22Rv1 (cell line): Measurements from ENCODE around the gene PTPRR.
A peak's percentile ranks its signal among the peaks of the same experiment; 100 is the strongest.

Experiments used
- H3K27ac ChIP-seq: fragments of 450-650 bp; 2 replicates; pipeline ENCODE4 v1.5.1; 2017
- CTCF ChIP-seq: fragments of 450-650 bp; IDR thresholded peaks from 2 replicates; pipeline ENCODE4 v1.5.1; 2017; ENCODE audit warnings: mild to moderate bottlenecking
- ZFX ChIP-seq: fragments of 450-650 bp; IDR thresholded peaks from 2 replicates; pipeline ENCODE4 v1.6.1; 2017; ENCODE audit warnings: antibody characterized with exemption, borderline replicate concordance

PTPRR gene

GRCh38 chr12:70721656-70722357, 198.7 kb downstream of the PTPRR start:
- no peak for TF ChIP-seq CTCF
- TF ChIP-seq ZFX = no peak
- no peak overlapping the region for H3K27ac ChIP-seq

- TF ChIP-seq CTCF = no peak
- no peak for TF ChIP-seq ZFX
- no peak overlapping the region for H3K27ac ChIP-seq
Measured at GRCh38 chr12:70721216-70721615, 199.3 kb downstream of the PTPRR start.

GRCh38 chr12:70719672-70720420, 200.7 kb downstream of the PTPRR start:
- H3K27ac ChIP-seq = peak overlapping the region; percentile 44
- TF ChIP-seq CTCF (peak; percentile 97), ZFX (no peak)

GRCh38 chr12:70719071-70719470, 201.5 kb downstream of the PTPRR start:
- TF ChIP-seq ZFX = no peak
- TF ChIP-seq CTCF = no peak
- peak overlapping the region; percentile 44 for H3K27ac ChIP-seq

GRCh38 chr12:70711831-70712230, 208.7 kb downstream of the PTPRR start:
- H3K27ac ChIP-seq = peak overlapping the region; percentile 93
- TF ChIP-seq ZFX = no peak
- TF ChIP-seq CTCF = no peak

- peak overlapping the region; percentile 93 for H3K27ac ChIP-seq
- no peak for TF ChIP-seq ZFX
- no peak for TF ChIP-seq CTCF
Measured at GRCh38 chr12:70709022-70709421, 211.5 kb downstream of the PTPRR start.

- H3K27ac ChIP-seq = no peak overlapping the region
- TF ChIP-seq CTCF (no peak), ZFX (no peak)
Measured at GRCh38 chr12:70706611-70707010, 213.9 kb downstream of the PTPRR start.
